SK-N-SH treated with all-trans-retinoic acid at 6 μM for 48 hours (cell line): Measurements from ENCODE around the gene CSKMT.

ENCODE experiments used
- ATAC-seq: fragments of 200-7000 bp; cut with Tn5 transposase; 3 replicates; pipeline ENCODE4 v1.9.1; 2020; ENCODE audit warnings: mild to moderate bottlenecking, moderate library complexity
- ARNTL ChIP-seq: fragments of 450-650 bp; formaldehyde crosslinking; IDR thresholded peaks from 2 replicates; pipeline ENCODE4 v1.5.0; 2020; ENCODE audit warnings: low read depth, mild to moderate bottlenecking, moderate library complexity, borderline replicate concordance
- BACH2 ChIP-seq: fragments of 250-450 bp; sonication (Bioruptor Pico); IDR thresholded peaks from 2 replicates; pipeline ENCODE4 v1.9.0; 2021; ENCODE audit warnings: mild to moderate bottlenecking, borderline replicate concordance
- CREB5 ChIP-seq: fragments of 250-450 bp; sonication (Bioruptor Pico); IDR thresholded peaks from 2 replicates; pipeline ENCODE4 v1.5.1; 2020; ENCODE audit warnings: low read depth, mild to moderate bottlenecking, moderate library complexity
- CSDC2 ChIP-seq: fragments of 250-450 bp; sonication (Bioruptor Pico); IDR thresholded peaks from 2 replicates; pipeline ENCODE4 v1.5.0; 2020; ENCODE audit warnings: mild to moderate bottlenecking, moderate library complexity
- CSRNP3 ChIP-seq: fragments of 250-450 bp; sonication (Bioruptor Pico); IDR thresholded peaks from 2 replicates; pipeline ENCODE4 v1.5.1; 2021; ENCODE audit warnings: mild to moderate bottlenecking, moderate library complexity
- ESRRG ChIP-seq: fragments of 250-450 bp; sonication (Bioruptor Pico); IDR thresholded peaks from 2 replicates; pipeline ENCODE4 v1.6.1; 2021; ENCODE audit warnings: mild to moderate bottlenecking
- GLIS3 ChIP-seq: fragments of 250-450 bp; sonication (Bioruptor Pico); IDR thresholded peaks from 2 replicates; pipeline ENCODE4 v1.5.0; 2020; ENCODE audit warnings: mild to moderate bottlenecking, moderate library complexity
- ISL1 ChIP-seq: fragments of 250-450 bp; sonication (Bioruptor Pico); IDR thresholded peaks from 2 replicates; pipeline ENCODE4 v2.1.2; 2022; ENCODE audit warnings: mild to moderate bottlenecking, moderate library complexity
- OSR1 ChIP-seq: fragments of 250-450 bp; sonication (Bioruptor Pico); IDR thresholded peaks from 2 replicates; pipeline ENCODE4 v1.8.0; 2022; ENCODE audit warnings: moderate library complexity, mild to moderate bottlenecking, inconsistent platforms
- PATZ1 ChIP-seq: fragments of 250-450 bp; sonication (Bioruptor Pico); IDR thresholded peaks from 2 replicates; pipeline ENCODE4 v1.8.0; 2020; ENCODE audit warnings: mild to moderate bottlenecking, moderate library complexity, borderline replicate concordance
- POU6F1 ChIP-seq: fragments of 250-450 bp; sonication (Bioruptor Pico); IDR thresholded peaks from 2 replicates; pipeline ENCODE4 v1.8.0; 2021; ENCODE audit warnings: low read depth, mild to moderate bottlenecking, moderate library complexity, borderline replicate concordance
- PPARA ChIP-seq: fragments of 250-450 bp; sonication (Bioruptor Pico); IDR thresholded peaks from 2 replicates; pipeline ENCODE4 v1.5.0; 2020; ENCODE audit warnings: mild to moderate bottlenecking, borderline replicate concordance
- RARB ChIP-seq: fragments of 250-450 bp; sonication (Bioruptor Pico); IDR thresholded peaks from 2 replicates; pipeline ENCODE4 v1.8.0; 2021; ENCODE audit warnings: mild to moderate bottlenecking, moderate library complexity
- SNAI2 ChIP-seq: fragments of 250-450 bp; sonication (Bioruptor Pico); IDR thresholded peaks from 2 replicates; pipeline ENCODE4 v1.5.0; 2020; ENCODE audit warnings: mild to moderate bottlenecking, moderate library complexity
- TCF4 ChIP-seq: fragments of 250-450 bp; sonication (Bioruptor Pico); IDR thresholded peaks from 2 replicates; pipeline ENCODE4 v1.8.0; 2021; ENCODE audit warnings: mild to moderate bottlenecking, moderate library complexity, borderline replicate concordance
- TOX ChIP-seq: fragments of 250-450 bp; sonication (Bioruptor Pico); IDR thresholded peaks from 2 replicates; pipeline ENCODE4 v1.8.0; 2021; ENCODE audit warnings: mild to moderate bottlenecking, moderate library complexity, borderline replicate concordance
- TSHZ2 ChIP-seq: fragments of 250-450 bp; sonication (Bioruptor Pico); IDR thresholded peaks from 2 replicates; pipeline ENCODE4 v1.5.0; 2020; ENCODE audit warnings: mild to moderate bottlenecking, moderate library complexity
- ZC3H10 ChIP-seq: fragments of 250-450 bp; sonication (Bioruptor Pico); IDR thresholded peaks from 2 replicates; pipeline ENCODE4 v1.5.1; 2021; ENCODE audit warnings: mild to moderate bottlenecking, moderate library complexity
- ZFP3 ChIP-seq: fragments of 250-450 bp; sonication (Bioruptor Pico); IDR thresholded peaks from 2 replicates; pipeline ENCODE4 v1.5.0; 2020; ENCODE audit warnings: mild to moderate bottlenecking, moderate library complexity
- ZFP30 ChIP-seq: fragments of 450-650 bp; formaldehyde crosslinking; IDR thresholded peaks from 2 replicates; pipeline ENCODE4 v1.5.0; 2022; ENCODE audit warnings: mild to moderate bottlenecking, moderate library complexity
- ZNF565 ChIP-seq: fragments of 450-650 bp; formaldehyde crosslinking; conservative IDR thresholded peaks from 2 replicates; pipeline ENCODE4 v1.5.0; 2020; ENCODE audit warnings: low read depth, mild to moderate bottlenecking, moderate library complexity
- ZNF70 ChIP-seq: fragments of 450-650 bp; formaldehyde crosslinking; IDR thresholded peaks from 2 replicates; pipeline ENCODE4 v1.5.0; 2020; ENCODE audit warnings: mild to moderate bottlenecking, moderate library complexity
- ZNF8 ChIP-seq: fragments of 450-650 bp; formaldehyde crosslinking; IDR thresholded peaks from 2 replicates; pipeline ENCODE4 v1.5.0; 2020; ENCODE audit warnings: mild to moderate bottlenecking, moderate library complexity

The CSKMT gene

GRCh38 chr11:62676698-62677097 is 11.6 kb downstream of the CSKMT start:
- no peak for ATAC-seq
- TF ChIP-seq OSR1 (CRISPR knock-in tag) (no peak), ZFP3 (CRISPR knock-in tag) (no peak), GLIS3 (CRISPR knock-in tag) (no peak), PATZ1 (CRISPR knock-in tag) (no peak), PPARA (no peak), SNAI2 (no peak), ZNF70 (no peak), ISL1 (CRISPR knock-in tag) (no peak), RARB (CRISPR knock-in tag) (no peak), BACH2 (CRISPR knock-in tag) (no peak), ESRRG (CRISPR knock-in tag) (no peak), ZNF565 (CRISPR knock-in tag) (no peak), TOX (CRISPR knock-in tag) (no peak), TCF4 (CRISPR knock-in tag) (no peak), ZFP30 (CRISPR knock-in tag) (no peak), ZNF8 (CRISPR knock-in tag) (no peak)

GRCh38 chr11:62677156-62677555 is 12.0 kb downstream of the CSKMT start:
- no peak for TF ChIP-seq CREB5 (CRISPR knock-in tag)
- no peak for TF ChIP-seq ZNF70
- TF ChIP-seq CSDC2 (CRISPR knock-in tag): no peak
- TF ChIP-seq RARB (CRISPR knock-in tag): no peak
- no peak for TF ChIP-seq ZNF8 (CRISPR knock-in tag)
- TF ChIP-seq, all 23 proteins: peak for 0
- ATAC-seq: no peak

- no peak for TF ChIP-seq ARNTL (CRISPR knock-in tag)
- TF ChIP-seq ZFP3 (CRISPR knock-in tag): no peak
- TF ChIP-seq CSRNP3: no peak
- no peak for TF ChIP-seq POU6F1 (CRISPR knock-in tag)
- no peak for TF ChIP-seq ESRRG (CRISPR knock-in tag)
- no peak for TF ChIP-seq ZNF8 (CRISPR knock-in tag)
- no peak for TF ChIP-seq TCF4 (CRISPR knock-in tag)
- TF ChIP-seq BACH2 (CRISPR knock-in tag): no peak
- no peak for TF ChIP-seq OSR1 (CRISPR knock-in tag)
- no peak for TF ChIP-seq RARB (CRISPR knock-in tag)
- no peak for TF ChIP-seq PPARA
- no peak for TF ChIP-seq ZC3H10
- no peak for TF ChIP-seq GLIS3 (CRISPR knock-in tag)
- TF ChIP-seq CSDC2 (CRISPR knock-in tag): no peak
- no peak for TF ChIP-seq TSHZ2 (CRISPR knock-in tag)
- TF ChIP-seq ISL1 (CRISPR knock-in tag): no peak
- no peak for TF ChIP-seq CREB5 (CRISPR knock-in tag)
- no peak for ATAC-seq
Observed at GRCh38 chr11:62677714-62678113, 12.6 kb downstream of the CSKMT start.
